Activated naive CD4-positive, alpha-beta T cell (primary cell): Measurements from ENCODE around the gene TUSC7.

Source experiments
- DNase-seq, 4 experiments: peaks; one replicate each; lab custom pipeline; 2025; lab: John Stamatoyannopoulos, UW

Gene TUSC7

DNA sequence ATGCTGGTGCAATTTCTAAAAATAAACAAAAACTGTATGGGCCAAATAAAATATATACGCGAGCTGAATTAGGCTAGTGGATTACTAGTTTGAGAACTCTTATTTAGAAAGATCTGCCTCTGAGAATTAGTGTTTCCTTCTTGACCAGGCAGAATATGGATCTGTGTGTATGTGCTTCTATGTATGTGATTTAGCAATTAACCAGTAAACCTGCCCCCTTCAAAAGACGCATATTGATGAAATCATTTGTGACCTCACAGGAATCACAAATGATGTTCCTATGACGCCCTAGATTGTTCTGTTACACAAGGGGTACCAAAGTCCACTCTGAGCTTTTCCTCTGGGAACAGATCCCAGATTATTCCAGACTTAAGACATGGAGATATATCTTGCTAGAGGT, at the start of gene TUSC7:
Gene TUSC7, plus strand, starts transcription at position 301 of the 400 bp plus-strand sequence.
- DNase-seq: no peak

DNA sequence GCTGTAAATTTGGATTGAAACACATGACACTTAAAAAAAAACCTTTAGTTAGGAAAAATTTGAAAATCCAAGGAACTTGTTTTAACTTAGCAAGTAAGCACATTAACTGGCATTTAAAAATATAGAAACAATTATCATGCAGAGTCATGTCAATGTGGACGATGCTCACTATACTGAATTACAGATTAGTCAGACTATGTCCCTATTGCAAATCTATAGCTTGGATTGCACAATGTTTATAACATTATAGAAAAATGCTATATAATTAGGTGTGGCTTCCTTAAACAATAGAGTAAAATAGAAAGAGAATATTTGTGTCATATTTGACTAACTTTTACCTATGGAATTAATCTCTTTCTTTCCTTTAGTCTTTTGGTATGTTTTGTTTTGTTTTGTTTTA, 48.4 kb upstream of the TUSC7 start:
- no peak for DNase-seq

DNA sequence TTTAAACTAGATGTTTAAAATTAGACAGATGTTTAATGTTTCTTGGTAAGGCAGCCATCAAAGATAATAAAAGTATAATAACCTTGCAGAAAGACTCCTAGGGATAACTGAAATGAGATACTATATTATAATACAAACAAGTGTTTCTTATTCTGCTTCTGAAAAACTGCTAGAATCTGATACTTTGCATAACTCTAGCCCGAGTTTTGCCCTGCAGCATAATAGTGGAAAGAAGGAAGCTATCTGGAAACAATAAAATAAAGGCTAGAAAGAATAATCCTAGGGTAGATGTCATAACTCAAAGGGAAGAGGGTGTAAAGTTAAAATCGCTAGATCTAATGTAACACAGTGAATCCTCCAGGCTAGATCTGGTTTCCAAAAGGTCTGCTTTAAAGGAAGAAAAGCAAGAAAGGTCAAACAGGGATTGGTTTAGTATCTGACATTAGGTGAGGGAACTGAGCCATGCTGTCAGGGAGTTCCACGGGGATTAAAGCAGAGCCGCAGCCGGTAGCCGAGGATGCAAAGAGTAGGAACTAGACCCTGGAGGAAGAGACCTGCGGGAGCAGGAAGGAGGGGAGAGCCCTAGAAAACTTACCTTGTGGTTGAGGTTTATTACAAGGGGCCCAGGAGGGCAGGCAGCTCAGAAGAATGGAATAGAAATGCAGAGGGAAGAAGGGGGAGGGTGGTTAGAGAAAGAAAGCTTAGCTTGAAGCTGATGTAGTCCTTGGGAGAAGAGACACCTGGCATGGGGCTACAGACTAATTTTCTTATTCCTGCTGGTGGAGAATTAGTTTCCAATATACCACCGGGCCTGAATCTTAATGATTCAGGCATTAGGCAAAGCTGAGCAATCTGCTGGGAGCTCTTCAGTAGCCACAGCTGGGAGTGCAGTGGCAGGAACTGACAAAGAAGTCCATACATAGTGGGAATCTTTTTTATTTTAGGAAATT, 46.1 kb upstream of the TUSC7 start:
- DNase-seq: no peak

DNA sequence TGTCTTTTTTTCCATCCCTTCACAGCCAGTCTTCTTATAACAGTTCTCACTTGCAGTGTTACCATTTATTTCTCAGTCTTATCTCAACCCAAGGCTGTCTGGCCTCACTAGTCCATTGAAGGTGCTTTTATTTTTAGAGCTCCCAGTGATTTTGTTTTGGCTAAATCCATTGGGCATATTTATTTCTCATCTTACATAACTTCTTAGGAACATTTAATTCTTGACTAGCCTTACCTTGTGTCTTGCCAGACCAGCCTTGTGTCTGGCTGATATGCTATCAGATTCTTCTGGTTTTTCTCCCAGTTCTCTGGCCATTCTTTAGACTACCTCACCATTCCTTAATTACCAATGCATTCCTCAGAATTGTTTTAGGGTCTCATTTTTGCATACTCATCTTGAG, 42.3 kb upstream of the TUSC7 start:
- DNase-seq: no peak

DNA sequence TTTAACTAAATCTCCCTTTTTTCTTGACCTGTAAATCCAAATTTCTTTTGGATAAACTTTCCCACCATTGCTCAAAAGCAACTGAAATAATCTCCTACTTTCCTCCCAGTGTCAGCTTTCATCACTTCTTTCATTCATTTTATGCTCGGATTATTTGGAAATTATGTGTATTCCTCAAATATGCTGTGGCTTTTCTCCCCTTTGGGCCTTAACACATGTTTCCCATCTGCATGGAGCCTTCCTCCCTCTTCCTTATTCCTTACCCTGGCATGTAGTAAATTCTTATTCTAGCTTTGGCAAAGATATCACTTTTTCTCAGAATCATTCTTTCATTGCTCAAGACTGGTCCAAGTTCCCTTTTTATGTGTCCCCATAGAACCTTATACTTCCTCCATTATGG, 41.8 kb upstream of the TUSC7 start:
- DNase-seq: no peak

DNA sequence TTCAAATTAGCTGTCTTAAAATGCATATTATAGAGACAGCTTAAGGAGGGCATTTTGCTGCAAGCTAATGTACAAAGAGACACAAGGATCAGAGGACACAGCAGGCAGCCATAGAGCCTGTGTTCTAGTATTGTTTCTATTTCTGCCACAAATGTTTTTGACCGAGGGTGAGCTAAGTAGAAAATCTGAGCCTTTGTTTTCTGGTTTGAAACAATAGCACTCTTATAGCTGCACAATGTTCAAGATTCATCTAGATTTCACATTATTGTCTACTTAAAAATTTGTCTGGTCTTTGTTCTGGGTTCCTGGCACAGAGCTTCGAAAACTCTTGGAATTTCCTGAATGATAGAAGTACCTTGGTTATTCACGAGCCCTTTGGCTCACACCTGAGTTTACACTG, 40.0 kb upstream of the TUSC7 start:
- no peak for DNase-seq

DNA sequence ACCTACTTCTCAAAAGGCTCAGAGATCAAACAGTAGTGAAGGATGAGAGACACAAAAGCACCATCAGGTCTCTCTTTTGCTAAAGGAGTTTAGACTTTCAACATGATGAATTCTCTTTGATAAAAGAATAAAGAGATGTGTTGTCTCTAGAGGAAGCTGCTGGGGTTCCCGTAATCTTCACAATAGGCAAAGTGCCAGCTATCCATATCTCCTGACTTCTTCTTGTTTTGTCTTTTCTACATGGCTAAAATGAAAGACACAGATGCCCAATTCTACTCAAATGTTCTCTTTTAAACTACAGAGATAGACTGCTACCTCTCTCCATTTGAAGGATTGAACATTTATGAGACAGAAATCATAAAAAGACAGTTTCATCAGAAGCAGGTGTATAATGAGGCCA, 38.4 kb upstream of the TUSC7 start:
- no peak for DNase-seq

DNA sequence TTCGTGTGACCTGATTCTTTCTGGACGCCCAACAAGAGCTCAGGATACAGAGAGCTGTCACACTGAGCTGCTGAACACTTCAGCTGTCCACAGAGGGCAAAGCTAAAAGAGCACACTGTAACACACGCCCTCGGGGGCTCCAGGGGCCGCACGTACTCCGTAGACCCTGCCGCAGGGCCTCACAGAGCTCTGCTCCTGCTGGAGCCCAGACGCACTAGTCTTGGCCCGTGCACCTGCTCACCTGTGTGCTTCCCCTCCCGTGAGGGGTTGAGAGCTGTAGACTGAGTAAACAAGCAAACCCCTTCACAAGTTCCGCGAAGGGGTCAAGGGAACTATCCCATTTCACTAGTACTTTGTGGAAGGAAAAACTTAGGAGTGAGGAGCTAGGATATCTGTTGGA, 30.7 kb upstream of the TUSC7 start:
- no peak for DNase-seq

DNA sequence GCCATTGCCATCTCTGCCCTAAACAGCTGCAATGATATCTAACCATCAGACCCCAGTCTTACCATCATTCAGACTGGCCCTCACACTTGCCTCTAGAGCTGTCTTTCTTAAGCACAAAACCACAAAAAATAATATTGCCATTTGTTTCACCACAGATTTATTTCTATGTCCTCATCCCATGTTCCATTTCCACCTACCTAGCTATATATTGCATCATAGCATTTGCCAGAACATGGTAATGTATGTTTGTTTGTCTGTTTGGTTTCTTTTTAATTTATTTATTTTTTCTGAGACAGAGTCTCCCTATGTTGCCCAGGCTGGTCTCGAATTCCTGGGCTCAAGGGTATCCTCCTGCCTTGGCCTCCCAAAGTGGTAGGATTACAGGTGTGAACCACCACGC, 18.5 kb upstream of the TUSC7 start:
- no peak for DNase-seq

DNA sequence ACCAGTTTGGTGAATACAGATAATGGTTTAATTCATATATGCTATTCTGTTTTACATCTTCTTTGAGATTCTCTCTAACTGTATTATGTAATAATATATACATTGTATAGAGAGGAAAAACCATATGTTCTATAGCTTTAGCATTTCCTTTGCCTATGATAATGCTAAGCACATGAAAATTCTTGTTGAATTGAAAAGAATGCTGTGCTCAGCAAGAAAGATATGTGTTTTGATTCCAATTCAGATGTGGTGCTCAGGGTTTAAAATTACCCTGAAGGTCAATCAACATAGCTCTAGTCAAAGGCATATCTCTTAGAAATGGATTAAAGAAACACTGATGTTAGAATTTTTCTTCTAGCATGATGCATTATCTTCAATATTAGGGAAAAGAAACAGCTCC, 8.5 kb upstream of the TUSC7 start:
- no peak for DNase-seq

DNA sequence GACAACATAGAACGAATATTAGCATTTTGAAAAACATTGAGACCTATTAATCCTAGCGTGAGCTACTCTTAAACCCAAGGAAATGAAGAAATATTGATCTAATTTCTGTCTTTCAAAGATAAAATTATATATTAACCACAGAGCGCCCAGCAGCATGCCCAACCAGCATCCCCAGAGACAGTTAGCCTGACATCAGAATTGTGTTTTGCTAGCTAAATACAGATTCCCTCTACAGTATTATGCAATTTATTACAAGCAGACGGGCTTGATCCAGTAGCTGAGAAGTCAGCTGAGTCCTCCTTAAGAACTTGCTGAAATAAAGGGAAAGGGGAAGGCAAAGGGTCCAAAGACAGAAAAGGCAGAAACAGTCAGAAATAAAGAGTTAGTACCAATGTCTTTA, 7.2 kb upstream of the TUSC7 start:
- no peak for DNase-seq

DNA sequence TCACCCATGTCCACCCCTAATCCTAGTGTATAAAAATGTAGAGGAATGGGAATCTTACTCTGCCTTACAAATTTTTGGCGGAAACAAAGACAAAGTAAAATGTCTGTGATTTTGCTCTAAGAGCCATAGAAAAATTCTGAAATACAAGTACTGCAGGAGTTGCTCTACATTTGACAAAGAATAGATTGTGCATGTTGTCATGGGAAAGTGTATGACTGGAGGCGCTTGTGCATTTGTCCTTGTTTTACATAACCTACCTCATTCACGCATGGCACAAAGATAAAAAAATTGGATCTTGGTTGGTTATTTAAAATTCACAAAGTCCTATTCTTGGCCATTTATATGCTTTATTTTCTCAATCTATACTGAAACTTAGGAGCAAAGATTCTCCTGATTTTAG, 2.0 kb upstream of the TUSC7 start:
- no peak for DNase-seq

DNA sequence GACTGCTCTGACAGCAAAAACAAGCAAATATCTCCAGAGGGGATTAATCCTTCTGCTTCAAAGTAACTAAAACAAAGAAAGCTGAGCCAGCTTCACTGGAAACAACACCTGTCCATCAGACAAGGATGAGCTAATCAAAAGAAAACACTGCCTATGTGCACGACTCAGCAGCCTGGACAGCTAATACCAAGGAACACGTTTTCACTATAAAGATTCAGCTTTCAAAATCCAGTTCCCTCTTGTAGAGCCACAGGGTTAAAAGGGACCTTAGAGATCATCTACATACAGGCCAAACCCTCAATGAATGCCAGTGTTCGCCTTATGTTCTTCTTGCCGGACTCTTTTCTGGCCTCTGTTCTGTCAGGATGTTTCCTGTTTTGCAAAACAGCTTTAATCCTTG, 6.9 kb downstream of the TUSC7 start:
- DNase-seq: no peak

DNA sequence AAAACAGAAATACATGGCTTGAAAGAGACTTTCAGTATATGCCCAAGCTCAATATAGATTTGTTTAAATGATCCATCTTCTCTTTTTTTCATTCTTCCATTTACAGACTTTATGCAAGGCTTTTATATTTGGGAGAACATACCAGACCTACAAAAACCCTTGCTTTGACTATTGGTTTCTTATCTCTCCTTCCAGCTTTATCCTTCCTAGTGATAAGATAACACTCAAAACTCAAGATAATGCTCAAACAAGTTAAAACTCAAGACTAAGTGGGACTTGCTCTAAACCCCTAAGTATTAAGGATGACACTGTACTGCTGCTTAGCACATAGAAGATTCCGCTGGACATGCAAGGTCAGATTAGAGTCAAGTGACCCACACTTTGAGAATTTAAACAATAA, 8.0 kb downstream of the TUSC7 start:
- DNase-seq: no peak

DNA sequence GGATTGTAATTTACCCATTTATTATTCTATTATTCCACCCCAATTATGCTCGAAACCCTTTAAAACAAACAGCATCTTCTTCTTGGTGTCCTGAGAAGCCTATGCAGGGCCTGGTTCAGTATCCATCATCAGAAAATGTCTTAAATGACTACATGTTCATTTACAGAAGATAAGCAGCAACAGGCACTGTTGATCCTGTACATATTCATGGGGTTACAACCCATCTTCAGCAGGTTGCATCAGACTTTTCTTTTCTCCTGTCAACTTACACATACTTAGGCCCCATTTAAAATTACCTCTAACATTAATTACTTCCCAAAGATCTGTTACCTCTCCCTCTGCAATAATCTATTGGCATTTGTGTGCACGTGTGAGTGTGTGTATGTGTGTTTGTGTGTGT, 18.9 kb downstream of the TUSC7 start:
- DNase-seq: no peak

DNA sequence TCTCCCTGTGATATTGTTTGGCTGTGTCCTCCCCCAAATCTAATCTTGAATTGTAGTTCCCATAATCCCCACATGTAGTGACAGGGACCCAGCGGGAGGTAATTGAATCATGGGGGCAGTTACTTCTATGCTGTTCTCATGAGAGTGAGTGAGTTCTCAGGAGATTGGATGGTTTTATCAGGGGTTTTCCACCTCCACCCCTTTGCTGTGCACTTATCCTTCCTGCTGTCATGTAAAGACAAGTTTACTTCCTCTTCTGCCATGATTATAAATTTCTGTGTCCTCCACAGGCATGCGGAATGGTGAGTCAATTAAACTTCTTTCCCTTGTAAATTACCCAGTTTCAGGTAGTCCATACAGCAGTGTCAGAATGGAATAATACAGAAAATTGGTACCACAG, 24.7 kb downstream of the TUSC7 start:
- DNase-seq: no peak

DNA sequence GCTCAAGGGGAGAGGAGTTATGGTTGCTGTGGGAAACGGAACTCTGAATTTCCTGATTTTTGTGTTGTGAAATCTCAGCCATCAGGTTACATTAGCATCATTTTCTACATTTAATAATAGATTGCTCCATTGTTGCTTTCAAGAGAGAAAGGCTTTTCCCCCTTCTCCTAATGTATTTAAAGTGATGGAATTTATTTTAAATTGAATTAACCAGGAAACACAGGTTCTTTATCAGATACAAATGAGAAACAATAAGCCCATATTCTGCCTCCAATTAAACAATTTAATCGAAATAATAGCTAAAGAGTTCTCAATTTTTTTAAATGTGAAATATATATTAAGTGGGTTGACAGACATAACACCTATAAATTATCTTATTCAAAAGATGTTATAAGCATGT, 30.1 kb downstream of the TUSC7 start:
- no peak for DNase-seq

DNA sequence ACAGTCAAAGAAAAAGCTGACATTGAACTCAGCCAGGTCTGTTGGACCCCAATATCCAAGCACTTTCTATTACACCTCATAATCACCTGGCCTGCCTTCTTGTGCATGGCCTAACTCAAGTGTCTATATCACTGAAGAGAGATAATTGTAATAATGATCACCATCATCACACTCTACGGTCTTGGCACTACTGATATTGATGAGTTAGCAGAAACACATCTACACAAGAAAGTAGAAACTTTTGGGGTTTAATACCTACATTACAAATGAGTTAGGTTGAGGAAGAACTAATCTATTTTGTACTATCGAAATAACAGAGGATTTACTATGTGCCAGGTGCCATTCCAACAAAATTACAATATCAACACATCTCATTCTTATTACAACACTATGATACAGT, 30.7 kb downstream of the TUSC7 start:
- DNase-seq: no peak

DNA sequence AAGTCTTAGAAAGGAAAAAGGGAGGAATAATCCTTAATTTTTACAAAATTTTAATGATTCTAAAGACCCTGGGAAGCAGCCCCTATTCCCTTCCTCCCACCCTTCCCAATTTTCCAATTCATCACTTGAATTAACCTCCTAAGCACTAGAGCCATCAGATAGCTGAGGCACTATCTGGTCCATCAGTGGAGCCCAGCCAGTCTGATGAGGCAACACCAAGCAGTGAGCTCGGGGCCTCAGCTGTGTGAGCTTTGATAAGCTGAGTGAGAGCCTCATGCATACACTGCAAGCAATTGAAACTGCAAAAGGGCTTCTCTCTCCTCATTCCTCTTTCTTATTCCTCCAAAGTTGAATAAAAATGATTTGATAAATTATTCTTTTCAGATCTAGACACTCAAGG, 31.9 kb downstream of the TUSC7 start:
- DNase-seq: no peak

DNA sequence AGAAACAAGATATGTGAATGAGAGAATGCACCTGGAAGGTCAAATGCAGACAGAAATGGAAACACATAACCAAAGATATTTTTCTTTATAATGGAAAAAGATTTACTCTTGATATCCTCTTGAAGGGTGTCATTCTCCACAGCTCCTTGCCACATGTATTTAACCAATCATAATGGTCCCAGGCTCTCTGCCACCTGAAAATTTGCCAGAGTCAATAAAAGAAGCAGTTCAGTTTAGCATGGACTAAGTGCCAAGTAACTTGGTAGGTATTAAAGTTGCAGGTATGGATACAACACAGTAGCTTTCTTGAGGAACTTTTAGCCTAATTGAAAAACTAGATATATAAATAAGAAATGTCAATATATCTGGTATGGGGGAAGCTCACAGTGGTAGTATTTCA, 33.5 kb downstream of the TUSC7 start:
- no peak for DNase-seq

DNA sequence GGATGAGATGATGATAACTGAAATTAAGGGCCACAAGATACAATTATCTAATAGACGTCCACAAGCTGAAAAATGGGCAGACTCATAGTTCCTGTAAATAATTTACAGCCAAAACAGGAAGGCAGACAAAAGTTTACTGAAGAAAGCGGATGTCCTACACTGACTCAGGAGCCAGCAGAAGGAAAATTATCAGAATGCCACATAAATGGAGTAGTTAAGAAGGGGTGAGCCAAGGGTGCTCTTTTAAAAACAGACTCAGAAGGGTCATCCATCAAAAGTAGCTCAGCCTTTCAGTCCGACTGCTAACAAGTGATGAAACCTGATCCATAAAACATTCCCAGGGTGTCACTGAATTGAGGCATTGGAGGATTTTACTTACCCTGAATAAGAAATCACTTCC, 39.8 kb downstream of the TUSC7 start:
- DNase-seq: no peak

DNA sequence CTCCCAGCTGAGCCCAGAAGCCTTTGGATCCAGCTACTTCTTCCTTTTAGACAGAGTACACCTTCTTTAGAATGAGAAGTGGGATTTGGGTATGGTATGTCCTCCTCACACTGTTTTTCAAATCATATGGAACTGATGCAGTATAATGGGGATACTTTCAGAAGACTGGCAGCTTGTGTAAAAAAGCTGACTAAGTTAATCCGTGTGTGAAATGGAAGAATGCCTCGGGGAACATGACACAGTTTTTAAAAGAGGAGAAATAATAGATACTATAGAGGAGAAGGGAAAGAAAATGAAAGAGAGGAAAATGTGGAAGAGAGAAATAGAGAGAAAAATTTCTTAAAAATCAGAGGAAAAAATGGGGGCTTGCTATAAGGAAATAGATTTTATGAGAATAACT, 47.7 kb downstream of the TUSC7 start:
- no peak for DNase-seq

DNA sequence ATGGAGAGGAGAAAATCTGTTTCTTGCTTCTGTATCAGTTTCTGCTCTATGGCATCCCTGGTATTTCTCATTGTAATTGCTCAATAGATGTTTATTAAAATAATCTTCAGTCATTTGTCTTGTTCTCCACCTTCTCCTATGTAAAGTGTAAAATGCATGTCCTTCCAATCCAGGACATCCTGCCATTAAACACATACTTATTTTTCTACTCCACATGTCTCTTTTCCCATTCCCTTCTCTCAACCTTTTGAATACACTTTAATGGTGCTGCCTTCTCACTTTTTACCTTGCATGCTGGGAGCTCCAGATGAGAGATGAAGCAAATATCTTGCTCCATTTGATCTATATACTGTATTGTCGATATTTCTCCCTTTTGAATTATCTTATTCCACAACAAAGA, 49.7 kb downstream of the TUSC7 start:
- DNase-seq: no peak
